Bronchial epithelial cell (primary cell): Measurements from ENCODE around the gene AIFM1. TPM values are rescaled to one million over a fixed set of nuclear protein-coding genes. Genes with fewer than 3 reads are reported as not detected.

Experiments used
- DNase-seq: peaks from one replicate; pipeline ENCODE4 v3.0.0-alpha.2; 2010; ENCODE audit warnings: low read depth
- FAIRE-seq: peaks from 2 replicates; lab custom pipeline; 2011; peaks lifted over from hg19 to GRCh38; lab: Jason Lieb, UNC
- H3K27me3 ChIP-seq: 2 replicates; pipeline ENCODE4 v1.5.1; 2011; ENCODE audit warnings: low read length; ENCODE audit not compliant: control insufficient read depth, insufficient read depth
- H3K36me3 ChIP-seq: 2 replicates; pipeline ENCODE4 v1.5.1; 2011; ENCODE audit warnings: low read length; ENCODE audit not compliant: control insufficient read depth, insufficient read depth
- H3K4me3 ChIP-seq: 2 replicates; pipeline ENCODE4 v1.5.1; 2011; ENCODE audit warnings: mild to moderate bottlenecking, low read depth, low read length, control low read depth
- CTCF ChIP-seq: IDR thresholded peaks from 2 replicates; pipeline ENCODE4 v1.5.1; 2011; ENCODE audit warnings: mild to moderate bottlenecking, moderate library complexity, low read length, control low read depth, inconsistent platforms; ENCODE audit not compliant: insufficient read depth, severe bottlenecking
- total RNA-seq: library from RNA; depleted of rRNA; stranded (reverse); fragments of >200 nt; gene quantifications from 2 replicates; pipeline ENCODE4 v1.2.1, GENCODE V29; 2014

AIFM1 gene
- total RNA-seq, 1 donor from 2014 or later: 26.6 TPM

GRCh38 chrX:130167040-130167439, 1.4 kb upstream of the AIFM1 start:
- TF ChIP-seq CTCF: no peak
- DNase-seq (no peak), FAIRE-seq (no peak)
- Histone ChIP-seq H3K27me3 (peaks cover 2% of the 10 kb centered on the region), H3K36me3 (no peaks in the 10 kb centered on the region), H3K4me3 (no peak overlapping the region)

GRCh38 chrX:130166503-130166777, 799 bp upstream of the AIFM1 start:
- no peak for TF ChIP-seq CTCF
- DNase-seq: no peak
- Histone ChIP-seq H3K27me3 (no peaks in the 10 kb centered on the region), H3K36me3 (no peaks in the 10 kb centered on the region), H3K4me3 (peak overlapping the region; percentile 64)
- FAIRE-seq: no peak

GRCh38 chrX:130165181-130165702, 399 bp downstream of the AIFM1 start:
- Histone ChIP-seq H3K4me3 (peak overlapping the region; percentile 64), H3K27me3 (no peaks in the 10 kb centered on the region), H3K36me3 (no peaks in the 10 kb centered on the region)
- DNase-seq (no peak), FAIRE-seq (no peak)
- TF ChIP-seq CTCF: no peak

- H3K27me3 ChIP-seq: no peaks in the 10 kb centered on the region
- DNase-seq (no peak), FAIRE-seq (no peak)
- TF ChIP-seq CTCF: no peak
- H3K4me3 ChIP-seq: no peak overlapping the region
- H3K36me3 ChIP-seq: no peaks in the 10 kb centered on the region
These were observed 2.2 kb downstream of the AIFM1 start for GRCh38 chrX:130163398-130163797.

- FAIRE-seq (no peak), DNase-seq (no peak)
- H3K36me3 ChIP-seq: no peaks in the 10 kb centered on the region
- H3K27me3 ChIP-seq: no peaks in the 10 kb centered on the region
- TF ChIP-seq CTCF: no peak
- no peak overlapping the region for H3K4me3 ChIP-seq
These were observed 3.4 kb downstream of the AIFM1 start for GRCh38 chrX:130162094-130162735.

GRCh38 chrX:130159776-130160175, 5.9 kb downstream of the AIFM1 start:
- H3K36me3 ChIP-seq: no peaks in the 10 kb centered on the region

More at GRCh38 chrX:130159776-130160175, 5.9 kb downstream of the AIFM1 start:
- Histone ChIP-seq H3K4me3 (no peak overlapping the region), H3K27me3 (no peaks in the 10 kb centered on the region)
- FAIRE-seq (no peak), DNase-seq (no peak)
- no peak for TF ChIP-seq CTCF
